HCT116 (cell line): ENCODE results near the gene FSTL4. TPM values are rescaled to one million over a fixed set of nuclear protein-coding genes. Genes with fewer than 3 reads are reported as not detected.

ENCODE experiments used
- ATAC-seq: fragments of 200-7000 bp; cut with Tn5 transposase; 2 replicates; pipeline ENCODE4 v1.9.1; 2020; ENCODE audit warnings: mild to moderate bottlenecking, moderate library complexity
- BruUV-seq: library from RNA; stranded (reverse); fragments of 400-500 nt; replicated peaks from 2 replicates; lab custom pipeline; 2021; lab: Mats Ljungman, UMichigan
- CTCF ChIA-PET: fragments of 300-600 bp; sonication (Branson Sonifier 250); formaldehyde crosslinking; loops from one replicate; lab custom pipeline; 2021; ENCODE audit warnings: antibody characterized with exemption; lab: Charles Lee
- POLR2A ChIA-PET: fragments of 300-600, 350-600 bp; sonication (Branson Sonifier 250); formaldehyde crosslinking; loops from one replicate; lab custom pipeline; 2021; ENCODE audit warnings: antibody characterized with exemption; lab: Charles Lee
- RAD21 ChIA-PET, 2 experiments: fragments of 300-600 bp; sonication (Branson Sonifier 250); formaldehyde crosslinking; loops; one replicate each; lab custom pipeline; 2023; ENCODE audit warnings: low total read pairs in 2 of 2; ENCODE audit not compliant: uncharacterized antibody in 2 of 2, unreplicated experiment in 2 of 2, low non-redundant PET in 1 of 2; lab: Charles Lee
- DNase-seq: peaks from one replicate; pipeline ENCODE4 v3.0.0-alpha.2; 2010; ENCODE audit warnings: low read depth, low spot score
- H2AFZ ChIP-seq: fragments of 200-600 bp; shearing (Covaris generic), sonication (generic); 2 replicates; pipeline ENCODE4 v1.6.1; 2017; ENCODE audit warnings: low read depth, mixed run types, mixed read lengths, antibody characterized with exemption, low read length; ENCODE audit not compliant: poor library complexity, severe bottlenecking
- H3K27ac ChIP-seq: 2 replicates; pipeline ENCODE4 v1.5.1; 2012; ENCODE audit warnings: low read depth, low read length
- H3K27me3 ChIP-seq: fragments of 200-600 bp; sonication (generic); 2 replicates; pipeline ENCODE4 v1.6.1; 2016; ENCODE audit warnings: mixed run types, low read length, mixed read lengths; ENCODE audit not compliant: insufficient read depth
- H3K36me3 ChIP-seq, 2 experiments: fragments of 200-500 bp in 1 of 2; fragments of 200-600 bp in 1 of 2; sonication (Bioruptor generic) in 1 of 2; sonication (generic) in 1 of 2; 2 replicates each; pipeline versions ENCODE4 v1.5.1 to v1.6.1; 2014 to 2016; ENCODE audit warnings: low read length in 2 of 2, inconsistent platforms in 1 of 2, mixed read lengths in 1 of 2, mixed run types in 1 of 2; ENCODE audit not compliant: insufficient read depth in 2 of 2, control insufficient read depth in 1 of 2
- H3K4me1 ChIP-seq, 2 experiments: fragments of 200-600 bp in 1 of 2; sonication (generic) in 1 of 2; 2 replicates each; pipeline versions ENCODE4 v1.5.1 to v1.6.1; 2012 to 2017; ENCODE audit warnings: low read length in 2 of 2, inconsistent platforms in 1 of 2, mild to moderate bottlenecking in 1 of 2, mixed read lengths in 1 of 2, mixed run types in 1 of 2, moderate library complexity in 1 of 2; ENCODE audit not compliant: insufficient read depth in 2 of 2, control insufficient read depth in 1 of 2
- H3K4me2 ChIP-seq: fragments of 200-600 bp; sonication (generic); 2 replicates; pipeline ENCODE4 v1.6.1; 2017; ENCODE audit warnings: mixed run types, low read length, mixed read lengths
- H3K4me3 ChIP-seq, 2 experiments: fragments of 200-600 bp in 1 of 2; sonication (generic) in 1 of 2; replicated peaks in 1 of 2; 2 replicates each; pipeline ENCODE4 v1.5.1; 2011 to 2016; ENCODE audit warnings: low read length in 2 of 2, control low read depth in 1 of 2, low read depth in 1 of 2, mild to moderate bottlenecking in 1 of 2, mixed read lengths in 1 of 2, mixed run types in 1 of 2
- H3K79me2 ChIP-seq: fragments of 200-600 bp; sonication (generic); 2 replicates; pipeline ENCODE4 v1.6.1; 2017; ENCODE audit warnings: mild to moderate bottlenecking, mixed run types, low read length, moderate library complexity, mixed read lengths; ENCODE audit not compliant: insufficient read depth
- H3K9ac ChIP-seq: fragments of 200-600 bp; sonication (generic); 2 replicates; pipeline ENCODE4 v1.6.1; 2016; ENCODE audit warnings: low read length, mixed read lengths
- H3K9me2 ChIP-seq: fragments of 200-600 bp; sonication (generic), shearing (Covaris generic); 2 replicates; pipeline ENCODE4 v1.6.1; 2017; ENCODE audit warnings: mixed run types, mild to moderate bottlenecking, moderate library complexity; ENCODE audit not compliant: insufficient read depth
- H3K9me3 ChIP-seq, 2 experiments: fragments of 200-500 bp in 1 of 2; fragments of 200-600 bp in 1 of 2; sonication (Bioruptor generic) in 1 of 2; sonication (generic) in 1 of 2; 2 replicates each; pipeline ENCODE4 v1.6.1; 2014 to 2017; ENCODE audit warnings: low read length in 2 of 2, mixed read lengths in 2 of 2, inconsistent platforms in 1 of 2, low read depth in 1 of 2, mild to moderate bottlenecking in 1 of 2, mixed run types in 1 of 2, moderate library complexity in 1 of 2; ENCODE audit not compliant: control insufficient read depth in 1 of 2, insufficient read depth in 1 of 2
- H4K20me1 ChIP-seq: fragments of 200-600 bp; sonication (generic), shearing (Covaris generic); 2 replicates; pipeline ENCODE4 v1.6.1; 2017; ENCODE audit warnings: mixed run types, mild to moderate bottlenecking, moderate library complexity; ENCODE audit not compliant: insufficient read depth
- CBX3 ChIP-seq: IDR thresholded peaks from 2 replicates; pipeline ENCODE4 v1.6.1; 2012; ENCODE audit warnings: low read depth
- CTCF ChIP-seq, 3 experiments: fragments of 200-600 bp in 1 of 3; sonication (generic) in 1 of 3; IDR thresholded peaks in 2 of 3; conservative IDR thresholded peaks in 1 of 3; 2 replicates each; pipeline ENCODE4 v1.5.1; 2012 to 2017; ENCODE audit warnings: low read depth in 2 of 3, low read length in 2 of 3, antibody characterized with exemption in 1 of 3, borderline replicate concordance in 1 of 3, control low read depth in 1 of 3, mild to moderate bottlenecking in 1 of 3, mixed read lengths in 1 of 3, mixed run types in 1 of 3, moderate library complexity in 1 of 3; ENCODE audit not compliant: insufficient read depth in 1 of 3
- EGR1 ChIP-seq: IDR thresholded peaks from 2 replicates; pipeline ENCODE4 v1.6.1; 2012; ENCODE audit warnings: low read depth
- EZH2 ChIP-seq: fragments of 200-600 bp; sonication (generic); IDR thresholded peaks from 2 replicates; pipeline ENCODE4 v1.6.1; 2017; ENCODE audit warnings: antibody characterized with exemption, mixed run types
- EZH2phosphoT487 ChIP-seq: fragments of 200-600 bp; IDR thresholded peaks from 2 replicates; pipeline ENCODE4 v1.6.1; 2018; ENCODE audit warnings: antibody characterized with exemption, borderline replicate concordance
- FOSL1 ChIP-seq: IDR thresholded peaks from 2 replicates; pipeline ENCODE4 v1.6.1; 2012; ENCODE audit warnings: low read depth
- JUND ChIP-seq: IDR thresholded peaks from 2 replicates; pipeline ENCODE4 v1.6.1; 2012
- MAX ChIP-seq: IDR thresholded peaks from 2 replicates; pipeline ENCODE4 v1.6.1; 2012
- POLR2A ChIP-seq: IDR thresholded peaks from 2 replicates; pipeline ENCODE4 v1.7.0; 2011; ENCODE audit warnings: borderline replicate concordance; ENCODE audit not compliant: insufficient read depth, insufficient read length; ENCODE audit errors: extremely low read depth
- POLR2AphosphoS5 ChIP-seq: IDR thresholded peaks from 2 replicates; pipeline ENCODE4 v1.6.1; 2011; ENCODE audit warnings: mild to moderate bottlenecking, low read depth, low read length, moderate library complexity
- RAD21 ChIP-seq: IDR thresholded peaks from 2 replicates; pipeline ENCODE4 v1.6.1; 2012; ENCODE audit warnings: low read depth, mild to moderate bottlenecking
- REST ChIP-seq: IDR thresholded peaks from 2 replicates; pipeline ENCODE4 v1.6.1; 2012; ENCODE audit warnings: low read depth
- SIN3A ChIP-seq: IDR thresholded peaks from 2 replicates; pipeline ENCODE4 v1.6.1; 2012; ENCODE audit warnings: low read depth
- SP1 ChIP-seq: IDR thresholded peaks from 2 replicates; pipeline ENCODE4 v1.6.1; 2012; ENCODE audit warnings: low read depth
- SRF ChIP-seq: IDR thresholded peaks from 2 replicates; pipeline ENCODE4 v1.6.1; 2012; ENCODE audit warnings: low read depth
- TCF7L2 ChIP-seq: IDR thresholded peaks from 2 replicates; pipeline ENCODE4 v1.7.0; 2011; ENCODE audit warnings: borderline replicate concordance, inconsistent platforms; ENCODE audit not compliant: insufficient read depth, insufficient read length; ENCODE audit errors: extremely low read depth
- YY1 ChIP-seq: IDR thresholded peaks from 2 replicates; pipeline ENCODE4 v1.6.1; 2011; ENCODE audit warnings: low read length, low read depth, moderate library complexity, mild to moderate bottlenecking; ENCODE audit not compliant: insufficient replicate concordance; ENCODE audit errors: extremely low read depth
- ZBTB33 ChIP-seq: IDR thresholded peaks from 2 replicates; pipeline ENCODE4 v1.6.1; 2011; ENCODE audit warnings: mild to moderate bottlenecking, low read length, moderate library complexity; ENCODE audit not compliant: insufficient replicate concordance; ENCODE audit errors: extremely low read depth
- ZFX ChIP-seq: fragments of 450-650 bp; IDR thresholded peaks from 2 replicates; pipeline ENCODE4 v1.6.1; 2017
- ZNF274 ChIP-seq: fragments of 200-500 bp; sonication (Bioruptor generic); IDR thresholded peaks from 2 replicates; pipeline ENCODE4 v1.6.1; 2014; ENCODE audit warnings: mild to moderate bottlenecking, low read depth, low read length, inconsistent platforms
- intact Hi-C: fragments of 100-400 bp; cut with micrococcal nuclease; formaldehyde crosslinking; loops from 2 replicates; pipeline ENCODE4 v1.10.0; 2022
- total RNA-seq: library from RNA; stranded (reverse); gene quantifications from one replicate; pipeline ENCODE4 v1.2.1, GENCODE V29; 2021; ENCODE audit not compliant: unreplicated experiment

The FSTL4 gene
- total RNA-seq, 1 experiment from 2014 or later, result 0.37 TPM

GRCh38 chr5:133273661-133274596 is 338.4 kb downstream of the FSTL4 start:
- CTCF ChIA-PET, result no interaction called here
- H3K27ac ChIP-seq, result no peak overlapping the region
- no peaks in the 10 kb centered on the region for H3K4me1 ChIP-seq
- POLR2A ChIA-PET, result no interaction called here
- BruUV-seq, result no TSS peak
- no peaks in the 10 kb centered on the region for H3K27me3 ChIP-seq
- H2AFZ ChIP-seq, result no peak overlapping the region
- no peaks in the 10 kb centered on the region for H3K9me2 ChIP-seq
- intact Hi-C loops, result no loop called here
- no peaks in the 10 kb centered on the region for H4K20me1 ChIP-seq
- DNase-seq, result no peak
- H3K9ac ChIP-seq, result no peak overlapping the region
- no peak overlapping the region for H3K4me2 ChIP-seq
- no peak overlapping the region for H3K4me3 ChIP-seq
- H3K36me3 ChIP-seq, result no peaks in the 10 kb centered on the region
- RAD21 ChIA-PET, result no interaction called here
- TF ChIP-seq RAD21 (no peak), ZNF274 (no peak), ZBTB33 (no peak), POLR2AphosphoS5 (no peak), EZH2phosphoT487 (no peak), POLR2A (no peak), EGR1 (no peak), CTCF (IDR thresholded peaks at IDR 0.05 in 2 of 3, conservative IDR thresholded peaks at IDR 0.05 in 1 of 3; ENCODE audit: borderline replicate concordance in 1 of 3, insufficient read depth in 1 of 3, low read depth in 2 of 3, low read length in 2 of 3) (no peak), EZH2 (no peak), CBX3 (no peak), SP1 (no peak), REST (no peak), ZFX (no peak), SRF (no peak), TCF7L2 (no peak), MAX (no peak), JUND (no peak), YY1 (no peak), FOSL1 (no peak), SIN3A (no peak)
- no peak for ATAC-seq
- H3K79me2 ChIP-seq, result no peaks in the 10 kb centered on the region
- no peaks in the 10 kb centered on the region for H3K9me3 ChIP-seq
